ENCODE measurements around the gene IYD.

IYD gene

DNA sequence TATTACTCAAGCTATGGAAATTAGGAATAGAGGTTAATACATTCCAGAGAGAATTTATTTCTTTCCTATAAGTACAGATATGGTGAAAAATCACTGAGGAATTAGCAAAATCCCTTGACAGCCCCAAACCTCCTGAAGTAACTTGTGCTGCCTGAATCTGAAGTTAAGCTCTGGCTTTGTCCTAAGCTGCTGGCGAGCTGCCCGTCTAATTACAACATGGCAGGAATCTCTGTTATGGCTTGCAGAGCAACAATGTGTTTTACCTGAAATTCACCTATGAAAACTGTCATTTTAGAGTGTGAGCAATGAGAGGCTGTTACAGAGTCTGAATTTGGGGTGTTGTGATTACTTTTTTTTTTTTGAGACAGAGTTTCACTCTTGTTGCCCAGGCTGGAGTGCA lies 22.5 kb upstream of the IYD start:
- no peaks in the 10 kb centered on the region for H3K27me3 ChIP-seq (ENCODE audit: insufficient read depth, low read length, poor library complexity, severe bottlenecking)
- TF ChIP-seq, protein P1, sequence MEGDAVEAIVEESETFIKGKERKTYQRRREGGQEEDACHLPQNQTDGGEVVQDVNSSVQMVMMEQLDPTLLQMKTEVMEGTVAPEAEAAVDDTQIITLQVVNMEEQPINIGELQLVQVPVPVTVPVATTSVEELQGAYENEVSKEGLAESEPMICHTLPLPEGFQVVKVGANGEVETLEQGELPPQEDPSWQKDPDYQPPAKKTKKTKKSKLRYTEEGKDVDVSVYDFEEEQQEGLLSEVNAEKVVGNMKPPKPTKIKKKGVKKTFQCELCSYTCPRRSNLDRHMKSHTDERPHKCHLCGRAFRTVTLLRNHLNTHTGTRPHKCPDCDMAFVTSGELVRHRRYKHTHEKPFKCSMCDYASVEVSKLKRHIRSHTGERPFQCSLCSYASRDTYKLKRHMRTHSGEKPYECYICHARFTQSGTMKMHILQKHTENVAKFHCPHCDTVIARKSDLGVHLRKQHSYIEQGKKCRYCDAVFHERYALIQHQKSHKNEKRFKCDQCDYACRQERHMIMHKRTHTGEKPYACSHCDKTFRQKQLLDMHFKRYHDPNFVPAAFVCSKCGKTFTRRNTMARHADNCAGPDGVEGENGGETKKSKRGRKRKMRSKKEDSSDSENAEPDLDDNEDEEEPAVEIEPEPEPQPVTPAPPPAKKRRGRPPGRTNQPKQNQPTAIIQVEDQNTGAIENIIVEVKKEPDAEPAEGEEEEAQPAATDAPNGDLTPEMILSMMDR (conservative IDR thresholded peaks at IDR 0.05; ENCODE audit: low read length) = no peak
- no peak for TF ChIP-seq EZH2phosphoT487 (IDR thresholded peaks at IDR 0.05; ENCODE audit: borderline replicate concordance)
- H3F3A ChIP-seq (ENCODE audit: low read depth) = no peaks in the 10 kb centered on the region
- no peak overlapping the region for H3K9ac ChIP-seq (ENCODE audit: low read depth, low read length, poor library complexity, severe bottlenecking)
- H4K20me1 ChIP-seq (ENCODE audit: insufficient read depth, low read length, poor library complexity, severe bottlenecking) = no peaks in the 10 kb centered on the region
- H3K9me3 ChIP-seq (ENCODE audit: insufficient read depth, low read depth, low read length) = no peaks in the 10 kb centered on the region
- no peaks in the 10 kb centered on the region for H3K4me1 ChIP-seq (ENCODE audit: insufficient read depth, low read length, poor library complexity, severe bottlenecking)
- no peak overlapping the region for H3K4me2 ChIP-seq (ENCODE audit: low read depth, low read length, poor library complexity, severe bottlenecking)
- no peak overlapping the region for H3K4me3 ChIP-seq (ENCODE audit: low read length, poor library complexity, severe bottlenecking)
- H3K9me2 ChIP-seq (replicated peaks; ENCODE audit: low read depth, low read length) = no peaks in the 10 kb centered on the region
- no peaks in the 10 kb centered on the region for H3K36me3 ChIP-seq (ENCODE audit: insufficient read depth, low read length)
- no peaks in the 10 kb centered on the region for H3K79me2 ChIP-seq (ENCODE audit: insufficient read depth, low read length)
- H2AFZ ChIP-seq (ENCODE audit: low read length) = no peak overlapping the region

DNA sequence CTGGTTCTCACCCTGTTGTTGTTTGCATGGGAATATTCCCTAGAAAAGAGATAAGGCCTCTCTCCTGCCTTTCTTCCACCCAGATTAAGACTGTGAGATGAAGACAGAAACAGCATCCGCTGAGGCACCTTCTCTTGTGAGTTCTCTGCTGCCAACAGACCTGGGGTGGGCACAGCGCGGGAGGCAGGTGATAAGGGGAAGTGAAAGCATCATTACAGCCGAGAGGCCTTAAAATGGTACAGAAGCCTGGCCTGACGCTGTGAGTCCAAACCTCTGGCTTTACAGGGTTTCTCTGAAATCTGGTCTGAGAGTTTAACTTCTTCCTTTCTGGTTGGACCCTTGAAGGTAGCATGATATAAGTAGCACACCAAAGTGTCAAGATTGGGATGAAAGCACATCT lies 21.0 kb upstream of the IYD start:
- H4K20me1 ChIP-seq (ENCODE audit: insufficient read depth, low read length, poor library complexity, severe bottlenecking) = no peaks in the 10 kb centered on the region
- H3K4me1 ChIP-seq (ENCODE audit: insufficient read depth, low read length, poor library complexity, severe bottlenecking) = peaks cover 10% of the 10 kb centered on the region
- no peak overlapping the region for H2AFZ ChIP-seq (ENCODE audit: low read length)
- no peak overlapping the region for H3K4me2 ChIP-seq (ENCODE audit: low read depth, low read length, poor library complexity, severe bottlenecking)
- H3K27me3 ChIP-seq (ENCODE audit: insufficient read depth, low read length, poor library complexity, severe bottlenecking) = no peaks in the 10 kb centered on the region
- no peaks in the 10 kb centered on the region for H3F3A ChIP-seq (ENCODE audit: low read depth)
- no peaks in the 10 kb centered on the region for H3K36me3 ChIP-seq (ENCODE audit: insufficient read depth, low read length)
- H3K9me3 ChIP-seq (ENCODE audit: insufficient read depth, low read depth, low read length) = no peaks in the 10 kb centered on the region
- H3K9me2 ChIP-seq (replicated peaks; ENCODE audit: low read depth, low read length) = no peaks in the 10 kb centered on the region
- no peak for TF ChIP-seq EZH2phosphoT487 (IDR thresholded peaks at IDR 0.05; ENCODE audit: borderline replicate concordance)
- TF ChIP-seq, protein P1 (conservative IDR thresholded peaks at IDR 0.05; ENCODE audit: low read length) = no peak
- no peak overlapping the region for H3K4me3 ChIP-seq (ENCODE audit: low read length, poor library complexity, severe bottlenecking)
- H3K9ac ChIP-seq (ENCODE audit: low read depth, low read length, poor library complexity, severe bottlenecking) = no peak overlapping the region
- H3K79me2 ChIP-seq (ENCODE audit: insufficient read depth, low read length) = no peaks in the 10 kb centered on the region

DNA sequence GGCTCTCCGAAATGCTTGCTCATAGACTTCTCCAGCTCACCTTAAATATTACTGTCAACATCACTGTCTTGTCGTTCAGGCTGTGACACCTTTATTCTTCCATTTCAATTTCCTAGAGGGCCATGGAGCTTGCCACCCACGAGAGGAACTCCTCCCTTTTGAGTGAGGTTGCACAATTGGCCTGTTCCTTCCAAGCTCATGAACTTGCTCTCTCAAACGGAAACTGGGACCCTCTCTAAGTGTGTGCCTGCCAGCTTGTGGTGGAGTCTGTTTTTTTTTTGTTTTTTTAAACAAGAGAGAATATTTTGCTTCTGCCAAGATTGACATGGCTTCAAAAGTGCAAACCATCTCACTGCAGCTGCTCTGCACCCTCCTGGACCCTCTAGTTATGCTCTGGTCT lies 19.3 kb upstream of the IYD start:
- Histone ChIP-seq H3K4me3 (ENCODE audit: low read length, poor library complexity, severe bottlenecking) (no peak overlapping the region), H4K20me1 (ENCODE audit: insufficient read depth, low read length, poor library complexity, severe bottlenecking) (no peaks in the 10 kb centered on the region), H3K36me3 (ENCODE audit: insufficient read depth, low read length) (no peaks in the 10 kb centered on the region), H3K9me3 (ENCODE audit: insufficient read depth, low read depth, low read length) (no peaks in the 10 kb centered on the region), H3K4me1 (ENCODE audit: insufficient read depth, low read length, poor library complexity, severe bottlenecking) (peaks cover 14% of the 10 kb centered on the region), H3F3A (ENCODE audit: low read depth) (no peaks in the 10 kb centered on the region), H3K27me3 (ENCODE audit: insufficient read depth, low read length, poor library complexity, severe bottlenecking) (no peaks in the 10 kb centered on the region), H3K4me2 (ENCODE audit: low read depth, low read length, poor library complexity, severe bottlenecking) (no peak overlapping the region), H3K9ac (ENCODE audit: low read depth, low read length, poor library complexity, severe bottlenecking) (no peak overlapping the region), H2AFZ (ENCODE audit: low read length) (no peak overlapping the region), H3K9me2 (replicated peaks; ENCODE audit: low read depth, low read length) (no peaks in the 10 kb centered on the region), H3K79me2 (ENCODE audit: insufficient read depth, low read length) (no peaks in the 10 kb centered on the region)
- TF ChIP-seq, protein P1 (conservative IDR thresholded peaks at IDR 0.05; ENCODE audit: low read length) = no peak
- TF ChIP-seq EZH2phosphoT487 (IDR thresholded peaks at IDR 0.05; ENCODE audit: borderline replicate concordance) = no peak

All from Loucy (cell line).